ENCODE measurements around the gene EDEM2.
"Not testable (repeated sequence)": the region's sequence is repeated elsewhere in the genome, so short reads cannot be mapped to it uniquely, and the experiment has no call there.

The EDEM2 gene, protein sequence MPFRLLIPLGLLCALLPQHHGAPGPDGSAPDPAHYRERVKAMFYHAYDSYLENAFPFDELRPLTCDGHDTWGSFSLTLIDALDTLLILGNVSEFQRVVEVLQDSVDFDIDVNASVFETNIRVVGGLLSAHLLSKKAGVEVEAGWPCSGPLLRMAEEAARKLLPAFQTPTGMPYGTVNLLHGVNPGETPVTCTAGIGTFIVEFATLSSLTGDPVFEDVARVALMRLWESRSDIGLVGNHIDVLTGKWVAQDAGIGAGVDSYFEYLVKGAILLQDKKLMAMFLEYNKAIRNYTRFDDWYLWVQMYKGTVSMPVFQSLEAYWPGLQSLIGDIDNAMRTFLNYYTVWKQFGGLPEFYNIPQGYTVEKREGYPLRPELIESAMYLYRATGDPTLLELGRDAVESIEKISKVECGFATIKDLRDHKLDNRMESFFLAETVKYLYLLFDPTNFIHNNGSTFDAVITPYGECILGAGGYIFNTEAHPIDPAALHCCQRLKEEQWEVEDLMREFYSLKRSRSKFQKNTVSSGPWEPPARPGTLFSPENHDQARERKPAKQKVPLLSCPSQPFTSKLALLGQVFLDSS

DNA sequence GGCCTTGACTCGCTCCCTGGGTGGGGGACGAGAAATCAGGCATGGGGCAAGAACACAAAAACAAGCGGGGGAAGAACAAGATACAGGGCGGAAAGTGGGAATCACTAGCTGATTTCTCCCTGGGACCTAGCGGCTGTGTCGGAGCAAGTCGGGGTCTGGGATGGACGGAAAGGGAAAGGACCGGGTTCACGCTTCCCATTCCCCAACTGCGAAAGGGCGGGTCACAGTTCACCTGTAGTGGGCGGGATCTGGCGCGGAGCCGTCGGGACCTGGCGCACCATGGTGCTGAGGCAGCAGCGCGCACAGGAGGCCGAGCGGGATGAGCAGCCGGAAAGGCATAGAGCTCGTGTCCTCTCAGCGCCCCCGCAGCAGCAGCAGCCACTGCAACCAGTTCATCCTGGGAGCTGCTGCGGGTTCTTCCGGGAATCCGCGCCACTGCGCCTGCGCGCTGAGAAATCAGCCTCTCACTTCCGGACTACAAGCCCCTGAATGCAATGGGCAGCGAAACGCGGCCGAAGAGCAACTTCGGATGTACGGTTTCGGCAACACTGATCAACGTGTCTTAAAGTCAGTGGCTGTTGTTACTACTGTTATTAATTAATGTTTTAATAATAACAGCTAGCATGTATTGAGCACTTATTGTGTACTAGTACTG lies at the start of gene EDEM2:
TSS of gene EDEM2 (minus strand) at position 417 of the 655 bp plus-strand sequence. CDS start at position 339, 78 bp downstream.
- peak; percentile 95 for DNase-seq

DNA sequence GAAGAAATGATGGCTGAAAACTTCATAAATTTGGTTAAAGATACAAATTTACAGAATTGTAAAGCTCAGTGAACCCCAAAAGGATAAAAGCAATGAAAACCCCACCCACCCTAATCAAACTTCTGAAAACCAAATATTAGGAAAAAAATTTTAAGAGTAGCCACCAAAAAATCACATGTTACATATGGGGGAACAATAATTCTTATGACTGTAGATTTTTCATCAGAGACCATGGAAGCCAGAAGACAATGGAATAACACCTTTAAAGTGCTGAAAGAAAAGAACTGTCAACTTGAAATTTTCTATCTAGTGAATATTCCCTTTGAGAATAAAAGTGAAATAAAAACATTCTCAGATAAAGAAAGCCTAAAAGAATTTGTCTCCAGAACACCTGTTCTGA lies 49.2 kb upstream of the EDEM2 start:
- DNase-seq: no peak

DNA sequence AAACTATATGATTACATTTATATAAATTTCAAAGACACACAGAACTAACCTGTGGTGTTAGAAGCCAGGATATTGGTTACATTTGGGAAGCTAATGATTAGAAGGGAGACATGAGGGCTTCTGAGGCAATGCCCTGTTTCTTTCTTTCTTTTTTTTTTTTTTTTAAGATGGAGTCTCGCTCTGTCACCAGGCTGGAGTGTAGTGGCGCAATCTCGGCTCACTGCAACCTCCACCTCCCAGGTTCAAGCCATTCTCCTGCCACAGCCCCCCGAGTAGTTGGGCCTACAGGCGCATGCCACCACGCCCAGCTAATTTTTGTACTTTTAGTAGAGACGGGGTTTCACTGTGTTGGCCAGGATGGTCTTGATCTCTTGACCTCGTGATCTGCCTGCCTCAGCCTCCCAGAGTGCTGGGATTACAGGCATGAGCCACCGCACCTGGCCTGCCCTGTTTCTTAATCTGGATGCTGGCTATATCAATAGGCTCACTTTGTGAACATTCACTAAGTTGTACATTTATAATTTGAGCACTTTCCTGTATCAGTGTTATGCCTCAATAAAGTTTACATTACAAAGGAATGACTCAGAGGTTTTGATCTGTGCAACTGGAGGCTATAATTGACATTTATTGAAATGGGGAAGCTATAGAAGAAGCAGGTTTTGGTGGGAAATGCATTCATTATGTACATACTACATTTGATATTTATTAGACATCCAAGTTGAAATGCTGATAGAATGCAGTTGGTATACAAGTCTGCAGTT lies 46.1 kb upstream of the EDEM2 start:
- not testable (repeated sequence) for DNase-seq

DNA sequence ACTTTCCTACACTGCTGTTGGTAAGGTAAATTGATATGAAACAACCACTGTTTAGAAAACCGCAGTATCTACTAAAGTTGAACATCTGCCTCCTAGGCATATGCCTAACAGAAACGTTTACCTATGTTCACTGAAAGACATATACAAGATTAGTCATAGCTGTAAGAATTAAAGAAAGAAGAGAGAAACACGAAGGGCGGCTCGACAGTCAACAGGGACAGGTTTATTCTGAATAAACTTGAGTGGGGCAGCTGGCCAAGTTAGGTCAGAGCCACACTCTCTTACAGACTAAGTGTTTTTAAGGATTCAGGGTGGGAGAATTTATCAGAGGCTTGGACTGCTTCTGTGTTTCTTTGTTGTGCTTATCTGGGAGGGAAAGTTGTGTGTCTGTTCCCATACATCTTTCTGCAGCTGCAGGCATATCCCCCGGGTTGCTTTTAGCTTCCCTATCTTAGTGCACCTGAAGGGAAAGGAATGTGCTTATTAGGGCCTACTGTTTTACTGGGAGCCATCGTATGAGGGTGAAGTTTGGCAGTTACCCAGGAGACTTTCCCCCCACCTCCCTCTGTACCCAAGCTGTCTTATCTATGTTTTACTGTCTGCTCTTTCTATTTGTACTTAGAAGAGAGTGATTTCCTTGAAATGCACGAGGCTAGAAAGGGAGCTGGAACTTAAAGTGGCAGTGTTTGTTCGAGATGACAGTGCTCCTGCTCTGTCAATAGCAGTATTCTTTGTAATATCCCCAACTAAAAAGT lies 45.2 kb upstream of the EDEM2 start:
- DNase-seq: no peak

DNA sequence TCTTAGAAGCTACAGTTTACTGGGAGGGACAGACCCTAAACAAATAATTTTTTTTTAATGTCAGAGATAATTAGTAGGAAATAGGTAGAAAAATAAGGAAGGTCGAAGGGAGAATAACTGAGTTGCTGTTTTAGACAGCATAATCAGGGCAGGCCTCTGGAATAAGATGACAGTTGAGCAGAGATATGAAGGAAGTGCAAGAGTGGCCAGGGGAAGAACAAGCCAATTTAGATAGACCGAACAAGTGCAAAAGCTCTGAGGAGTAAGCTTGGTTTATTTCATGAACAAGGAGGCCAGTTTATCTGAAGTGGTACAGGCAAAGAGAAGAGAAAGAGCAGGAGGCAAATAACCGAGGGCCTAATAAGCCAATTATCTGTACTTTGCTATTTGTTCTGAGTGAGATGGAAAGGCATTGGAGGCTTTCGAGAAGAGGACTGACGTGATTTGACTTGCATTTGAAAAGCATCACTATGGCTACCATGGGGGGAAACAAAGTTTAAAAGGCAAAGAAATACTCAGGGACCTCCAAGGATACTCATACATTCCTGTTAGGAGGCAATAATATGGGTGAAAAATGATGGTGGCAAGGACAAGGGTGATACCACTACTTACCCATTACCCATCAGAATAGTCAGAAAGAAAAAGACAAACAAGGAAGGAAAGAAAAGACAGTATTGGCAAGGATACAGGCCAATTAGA lies 44.4 kb upstream of the EDEM2 start:
- DNase-seq: no peak

- DNase-seq: no peak
Observed at GRCh38 chr20:35190556-35190955, 43.4 kb upstream of the EDEM2 start.

DNA sequence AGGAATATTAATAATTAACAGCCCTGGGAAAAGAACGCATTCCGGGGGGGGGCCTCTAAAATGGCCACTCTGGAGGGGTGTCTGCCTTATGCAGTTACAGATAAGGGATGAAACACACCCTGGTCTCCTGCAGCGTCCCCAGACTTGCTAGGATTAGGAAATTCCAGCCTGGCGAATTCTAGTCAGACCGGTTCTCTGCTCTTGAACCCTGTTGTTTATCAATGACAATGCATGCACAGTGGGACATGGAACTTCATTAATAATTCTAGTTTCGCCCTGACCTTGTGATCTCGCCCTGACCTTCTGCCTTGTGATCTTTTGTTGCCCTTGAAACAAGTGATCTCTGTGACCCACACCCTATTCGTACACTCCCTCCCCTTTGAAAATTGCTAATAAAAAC lies 42.1 kb upstream of the EDEM2 start:
- DNase-seq: not testable (repeated sequence)

DNA sequence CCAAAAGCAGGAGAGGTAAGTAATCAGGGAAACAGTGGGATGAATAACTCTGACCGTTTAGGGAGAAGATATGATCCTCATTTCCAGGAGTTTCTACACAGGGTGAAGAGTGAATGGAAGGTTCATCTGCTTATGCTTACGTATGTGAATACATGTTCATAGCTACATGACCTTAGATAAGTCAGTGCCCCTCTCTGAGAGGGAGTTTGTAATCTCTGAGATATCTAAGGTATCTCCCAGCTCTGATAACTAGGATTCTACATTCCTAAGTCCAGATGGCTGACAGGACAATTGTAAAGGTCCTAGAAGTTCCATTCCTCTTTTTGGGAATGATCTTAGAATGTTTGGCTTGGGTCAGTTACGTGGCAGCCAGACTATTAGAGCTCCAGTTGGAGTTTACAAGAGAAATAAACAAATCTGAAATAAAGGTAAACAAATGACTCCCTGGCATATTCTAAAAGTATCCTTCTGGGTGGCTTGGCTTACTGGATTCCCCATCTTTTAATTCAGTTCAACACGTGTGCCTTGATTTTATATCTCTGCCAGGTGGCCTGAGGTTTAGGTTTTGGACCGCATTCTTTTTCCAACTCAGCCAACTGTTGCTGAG lies 40.6 kb upstream of the EDEM2 start:
- no peak for DNase-seq

DNA sequence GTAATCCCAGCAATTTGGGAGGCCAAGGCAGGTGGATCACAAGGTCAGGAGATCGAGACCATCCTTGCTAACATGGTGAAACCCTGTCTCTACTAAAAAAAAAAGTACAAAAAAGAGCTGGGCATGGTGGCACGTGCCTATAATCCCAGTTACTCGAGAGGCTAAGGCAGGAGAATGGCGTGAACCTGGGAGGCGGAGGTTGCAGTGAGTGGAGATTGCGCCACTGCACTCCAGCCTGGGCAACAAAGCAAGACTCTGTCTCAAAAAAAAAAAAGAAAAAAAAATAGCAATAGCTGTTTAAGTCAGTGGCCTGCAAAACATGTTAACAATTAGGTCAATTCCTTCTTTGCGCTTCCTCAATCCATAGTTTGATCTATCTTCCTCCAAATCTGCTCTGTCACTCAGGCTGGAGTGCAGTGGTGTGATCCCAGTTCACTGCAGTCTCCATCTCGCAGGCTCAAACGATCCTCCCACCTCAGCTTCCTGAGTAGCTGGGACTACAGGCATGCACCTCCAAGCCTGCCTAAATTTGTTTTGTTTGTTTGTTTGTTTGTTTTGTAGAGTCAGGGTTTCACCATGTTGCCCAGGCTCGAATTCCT lies 39.7 kb upstream of the EDEM2 start:
- not testable (repeated sequence) for DNase-seq

DNA sequence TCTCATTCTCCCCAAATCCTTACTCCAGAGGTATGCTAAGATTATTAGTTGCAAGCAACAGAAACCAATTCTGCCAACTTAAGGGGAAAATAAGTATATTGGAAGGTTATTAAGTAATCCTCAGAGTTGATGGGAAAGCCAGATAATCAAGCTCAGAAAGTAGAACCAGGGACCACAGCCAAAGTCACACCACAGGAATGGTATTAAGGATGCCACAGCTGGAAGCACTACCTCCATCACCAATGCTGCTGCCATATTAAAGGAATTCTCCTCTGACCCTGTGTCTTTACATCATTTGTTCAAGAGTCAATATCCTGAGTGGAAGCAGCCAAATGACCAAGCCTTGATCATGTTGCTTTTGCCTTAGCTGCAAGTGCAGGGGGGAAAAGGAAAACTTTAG lies 34.6 kb upstream of the EDEM2 start:
- no peak for DNase-seq

DNA sequence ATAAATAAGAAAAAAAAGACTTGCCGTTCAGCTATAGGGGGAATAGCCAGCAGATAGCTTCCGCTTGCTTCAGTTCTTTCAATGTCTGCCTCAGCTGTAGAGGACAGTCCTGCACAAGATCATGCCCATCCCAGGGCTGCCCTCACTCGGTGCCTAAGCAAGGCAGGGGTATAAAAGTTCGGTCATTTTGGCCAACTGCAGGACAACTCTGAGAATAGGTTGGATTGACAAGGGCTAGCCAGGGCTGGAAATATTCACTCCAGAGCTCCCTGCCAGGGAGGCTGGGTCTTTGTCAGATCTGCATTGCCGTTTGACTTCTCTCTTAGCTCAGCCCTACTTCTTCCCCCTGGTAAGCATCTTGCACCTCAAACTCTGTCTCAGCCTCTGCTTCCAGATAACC lies 33.1 kb upstream of the EDEM2 start:
- no peak for DNase-seq

DNA sequence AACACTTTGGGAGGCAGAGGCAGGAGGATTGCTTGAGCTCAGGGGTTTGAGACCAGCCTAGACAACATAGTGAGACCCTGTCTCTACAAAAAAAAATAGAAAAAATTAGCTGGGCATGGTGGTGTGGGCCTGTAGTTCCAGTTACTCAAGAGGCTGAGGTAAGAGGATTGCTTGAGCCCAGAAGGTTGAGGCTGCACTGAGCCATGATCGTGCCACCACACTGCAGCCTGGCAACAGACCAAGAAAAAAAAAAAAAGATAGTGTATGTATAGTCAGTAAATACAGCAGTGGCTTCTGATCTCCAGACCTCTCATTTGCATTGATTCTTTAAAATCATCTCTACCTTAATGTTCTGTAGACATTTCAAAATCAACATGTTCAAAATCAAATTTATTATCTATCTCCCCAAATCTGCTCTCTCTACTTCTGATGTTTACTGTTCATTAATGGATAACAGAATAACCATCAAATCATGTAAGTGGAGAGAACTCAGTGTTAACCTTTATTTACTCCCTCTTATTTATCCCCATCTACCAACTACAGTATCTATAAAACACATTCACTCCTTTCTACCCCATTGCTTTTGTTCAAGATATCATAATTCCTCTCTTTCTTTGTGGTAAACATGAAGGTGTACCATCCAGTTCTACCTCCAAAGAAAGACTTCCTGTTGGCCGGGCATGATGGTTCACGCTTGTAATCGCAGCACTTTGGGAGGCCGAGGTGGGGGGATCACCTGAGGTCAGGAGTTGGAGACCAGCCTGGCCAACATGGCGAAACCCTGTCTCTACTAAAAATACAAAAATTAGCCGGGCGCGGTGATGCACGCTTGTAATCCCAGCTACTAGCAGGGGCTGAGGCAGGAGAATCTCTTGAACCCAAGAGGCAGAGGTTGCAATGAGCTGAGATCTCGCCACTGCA lies 32.4 kb upstream of the EDEM2 start:
- no peak for DNase-seq

DNA sequence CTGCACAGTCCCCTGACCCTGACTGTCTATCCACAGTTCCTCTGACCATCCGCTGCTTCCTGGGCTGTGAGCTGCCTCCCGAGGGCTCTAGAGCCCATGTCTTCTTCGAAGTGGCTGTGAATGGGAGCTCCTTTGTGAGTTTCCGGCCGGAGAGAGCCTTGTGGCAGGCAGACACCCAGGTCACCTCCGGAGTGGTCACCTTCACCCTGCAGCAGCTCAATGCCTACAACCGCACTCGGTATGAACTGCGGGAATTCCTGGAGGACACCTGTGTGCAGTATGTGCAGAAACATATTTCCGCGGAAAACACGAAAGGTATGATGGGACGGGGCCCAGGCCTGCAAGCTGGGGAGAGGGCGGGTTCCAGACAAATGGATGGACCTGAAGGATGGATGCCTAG lies 29.0 kb upstream of the EDEM2 start:
- DNase-seq: no peak

DNA sequence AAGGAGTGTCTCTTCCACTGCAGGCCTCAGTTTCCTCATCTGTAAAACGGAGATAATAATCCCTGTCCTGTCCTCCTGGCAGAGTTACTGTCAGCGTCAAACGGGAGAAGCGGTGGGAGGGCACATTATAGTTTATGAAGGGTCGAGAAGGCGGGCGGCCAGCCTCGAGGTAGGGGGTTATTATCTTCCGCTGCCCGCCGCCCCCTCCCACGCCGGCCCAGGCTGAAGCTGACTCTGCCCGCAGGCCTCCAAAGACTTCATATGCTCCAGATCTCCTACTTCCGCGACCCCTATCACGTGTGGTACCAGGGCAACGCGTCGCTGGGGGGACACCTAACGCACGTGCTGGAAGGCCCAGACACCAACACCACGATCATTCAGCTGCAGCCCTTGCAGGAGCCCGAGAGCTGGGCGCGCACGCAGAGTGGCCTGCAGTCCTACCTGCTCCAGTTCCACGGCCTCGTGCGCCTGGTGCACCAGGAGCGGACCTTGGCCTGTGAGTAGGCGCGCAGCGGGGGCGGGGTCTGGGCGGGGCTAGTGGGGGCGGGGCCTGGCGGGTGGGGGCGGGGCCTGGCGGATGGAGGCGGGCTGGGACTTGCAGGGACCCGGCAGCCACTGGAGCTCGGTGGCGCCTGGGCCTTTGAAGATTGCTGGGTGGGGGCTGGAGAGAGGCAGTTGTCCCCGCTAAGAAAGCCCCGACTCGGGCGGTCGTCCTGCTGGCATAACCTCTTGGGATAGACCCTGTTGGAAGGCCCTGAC lies 27.5 kb upstream of the EDEM2 start:
- DNase-seq: no peak

- DNase-seq: no peak
Observed at GRCh38 chr20:35173576-35174192, 26.5 kb upstream of the EDEM2 start.

DNA sequence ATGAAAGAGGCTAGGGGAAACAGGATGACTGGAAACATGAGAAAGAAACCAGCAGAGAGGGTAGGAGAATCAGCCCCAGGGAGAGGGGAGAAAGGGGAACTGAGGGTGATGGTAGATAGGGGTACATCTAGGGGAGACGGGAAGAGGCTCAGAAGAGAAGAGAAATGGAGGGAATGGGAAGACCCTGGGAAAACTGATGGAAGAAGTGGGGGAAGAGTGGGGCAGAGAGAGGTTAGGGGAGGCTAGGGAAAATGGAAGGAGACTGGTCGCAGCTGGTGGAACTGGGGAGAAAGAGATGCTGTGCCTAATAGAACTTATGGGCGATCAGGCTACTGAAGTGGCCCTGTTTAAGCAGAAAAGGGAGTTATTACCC lies 25.3 kb upstream of the EDEM2 start:
- no peak for DNase-seq

GRCh38 chr20:35171753-35172433 lies 24.8 kb upstream of the EDEM2 start, which contains the start of gene PROCR:
TSS of gene PROCR (plus strand) at chr20:35172072. CDS start at chr20:35172155, 83 bp downstream.
- DNase-seq: peak; percentile 71

- DNase-seq: no peak
Observed at GRCh38 chr20:35171438-35171752, 24.3 kb upstream of the EDEM2 start.
